Glutamatergic neuron (in vitro differentiated cells): ENCODE measurements around the gene TMEM40. TPM values are rescaled to one million over a fixed set of nuclear protein-coding genes. Genes with fewer than 3 reads are reported as not detected.

ENCODE experiments used
- DNase-seq: peaks from one replicate; pipeline ENCODE4 v3.0.0; 2022
- H3K27ac Mint-ChIP-seq: one replicate; pipeline ENCODE4 v1.8.0; 2020; ENCODE audit warnings: mild to moderate bottlenecking, mixed read lengths, inconsistent platforms; ENCODE audit not compliant: unreplicated experiment
- H3K27me3 Mint-ChIP-seq: one replicate; pipeline ENCODE4 v1.8.0; 2020; ENCODE audit warnings: mild to moderate bottlenecking, moderate library complexity, mixed read lengths, inconsistent platforms; ENCODE audit not compliant: unreplicated experiment
- H3K36me3 Mint-ChIP-seq: one replicate; pipeline ENCODE4 v1.8.0; 2020; ENCODE audit warnings: mild to moderate bottlenecking, mixed read lengths, inconsistent platforms; ENCODE audit not compliant: unreplicated experiment
- H3K4me1 Mint-ChIP-seq: one replicate; pipeline ENCODE4 v1.8.0; 2020; ENCODE audit warnings: mild to moderate bottlenecking, low read depth, mixed read lengths, inconsistent platforms; ENCODE audit not compliant: unreplicated experiment
- H3K4me3 Mint-ChIP-seq: one replicate; pipeline ENCODE4 v1.8.0; 2020; ENCODE audit warnings: mild to moderate bottlenecking, mixed read lengths, inconsistent platforms; ENCODE audit not compliant: unreplicated experiment
- H3K9me3 Mint-ChIP-seq: one replicate; pipeline ENCODE4 v1.8.0; 2020; ENCODE audit warnings: mild to moderate bottlenecking, moderate library complexity, mixed read lengths, inconsistent platforms; ENCODE audit not compliant: unreplicated experiment
- total RNA-seq: library from RNA; stranded (reverse); fragmentation: NEBNext Ultra II Directional; extraction: Animal tissue kit (Norgen Biotek cat#: 25700); gene quantifications from one replicate; pipeline ENCODE4 v1.2.1, GENCODE V29; 2021; ENCODE audit not compliant: unreplicated experiment
- TF ChIP-seq, protein P1 (sequence below): fragments of 200-600 bp; sonication (generic); IDR thresholded peaks from one replicate; pipeline ENCODE4 v1.5.0; 2021; ENCODE audit not compliant: partially characterized antibody, unreplicated experiment

The TMEM40 gene
- total RNA-seq, 1 donor from 2014 or later, result not detected

DNA sequence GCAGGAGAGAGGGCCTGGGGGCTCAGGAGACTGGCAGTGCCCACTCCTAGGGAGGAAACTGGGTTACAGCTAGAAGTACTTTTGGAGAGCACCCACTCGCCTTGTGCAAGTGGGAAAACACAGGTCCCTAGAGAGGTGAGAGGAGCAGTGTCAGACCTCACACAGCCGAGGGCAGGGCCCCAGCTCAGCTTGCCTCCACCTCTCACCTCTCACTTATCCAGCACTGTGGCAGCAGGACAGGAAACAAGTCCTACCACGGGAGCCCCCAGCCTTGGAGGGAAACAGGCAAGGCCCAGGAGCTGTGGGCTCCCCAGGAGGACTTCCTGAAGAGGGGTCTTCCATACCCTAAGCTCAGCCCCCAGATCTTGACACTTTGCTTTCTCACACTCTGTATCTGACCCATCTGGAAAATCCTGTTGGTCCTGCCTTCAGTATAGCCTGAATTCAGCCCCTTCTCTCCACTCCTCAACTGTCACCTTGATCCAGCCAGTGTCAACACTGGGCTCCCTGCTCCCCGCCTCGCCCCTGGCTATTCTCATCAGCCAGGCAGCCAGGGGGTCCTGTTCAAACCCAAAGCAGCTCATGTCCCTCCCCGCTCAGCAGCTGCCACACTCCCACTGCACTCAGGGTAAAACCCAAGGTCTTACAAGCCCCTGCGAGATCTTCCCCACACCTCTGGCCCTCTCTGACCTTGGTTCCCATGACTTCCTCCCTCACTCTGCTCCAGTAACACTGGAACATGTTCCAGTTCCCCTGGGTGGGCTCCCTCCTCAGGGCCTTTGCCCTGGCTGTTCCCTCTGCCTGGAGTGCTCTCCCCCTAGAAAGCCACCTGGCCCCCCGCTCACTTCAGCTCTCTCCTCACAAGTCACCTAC lies 870 bp upstream of the TMEM40 start:
- no peaks in the 10 kb centered on the region for H3K9me3 Mint-ChIP-seq
- TF ChIP-seq, protein P1, sequence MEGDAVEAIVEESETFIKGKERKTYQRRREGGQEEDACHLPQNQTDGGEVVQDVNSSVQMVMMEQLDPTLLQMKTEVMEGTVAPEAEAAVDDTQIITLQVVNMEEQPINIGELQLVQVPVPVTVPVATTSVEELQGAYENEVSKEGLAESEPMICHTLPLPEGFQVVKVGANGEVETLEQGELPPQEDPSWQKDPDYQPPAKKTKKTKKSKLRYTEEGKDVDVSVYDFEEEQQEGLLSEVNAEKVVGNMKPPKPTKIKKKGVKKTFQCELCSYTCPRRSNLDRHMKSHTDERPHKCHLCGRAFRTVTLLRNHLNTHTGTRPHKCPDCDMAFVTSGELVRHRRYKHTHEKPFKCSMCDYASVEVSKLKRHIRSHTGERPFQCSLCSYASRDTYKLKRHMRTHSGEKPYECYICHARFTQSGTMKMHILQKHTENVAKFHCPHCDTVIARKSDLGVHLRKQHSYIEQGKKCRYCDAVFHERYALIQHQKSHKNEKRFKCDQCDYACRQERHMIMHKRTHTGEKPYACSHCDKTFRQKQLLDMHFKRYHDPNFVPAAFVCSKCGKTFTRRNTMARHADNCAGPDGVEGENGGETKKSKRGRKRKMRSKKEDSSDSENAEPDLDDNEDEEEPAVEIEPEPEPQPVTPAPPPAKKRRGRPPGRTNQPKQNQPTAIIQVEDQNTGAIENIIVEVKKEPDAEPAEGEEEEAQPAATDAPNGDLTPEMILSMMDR, result no peak
- no peak overlapping the region for H3K27ac Mint-ChIP-seq
- H3K36me3 Mint-ChIP-seq, result no peaks in the 10 kb centered on the region
- no peak for DNase-seq
- H3K27me3 Mint-ChIP-seq, result peaks cover 7% of the 10 kb centered on the region
- H3K4me3 Mint-ChIP-seq, result no peak overlapping the region
- peaks cover 9% of the 10 kb centered on the region for H3K4me1 Mint-ChIP-seq

DNA sequence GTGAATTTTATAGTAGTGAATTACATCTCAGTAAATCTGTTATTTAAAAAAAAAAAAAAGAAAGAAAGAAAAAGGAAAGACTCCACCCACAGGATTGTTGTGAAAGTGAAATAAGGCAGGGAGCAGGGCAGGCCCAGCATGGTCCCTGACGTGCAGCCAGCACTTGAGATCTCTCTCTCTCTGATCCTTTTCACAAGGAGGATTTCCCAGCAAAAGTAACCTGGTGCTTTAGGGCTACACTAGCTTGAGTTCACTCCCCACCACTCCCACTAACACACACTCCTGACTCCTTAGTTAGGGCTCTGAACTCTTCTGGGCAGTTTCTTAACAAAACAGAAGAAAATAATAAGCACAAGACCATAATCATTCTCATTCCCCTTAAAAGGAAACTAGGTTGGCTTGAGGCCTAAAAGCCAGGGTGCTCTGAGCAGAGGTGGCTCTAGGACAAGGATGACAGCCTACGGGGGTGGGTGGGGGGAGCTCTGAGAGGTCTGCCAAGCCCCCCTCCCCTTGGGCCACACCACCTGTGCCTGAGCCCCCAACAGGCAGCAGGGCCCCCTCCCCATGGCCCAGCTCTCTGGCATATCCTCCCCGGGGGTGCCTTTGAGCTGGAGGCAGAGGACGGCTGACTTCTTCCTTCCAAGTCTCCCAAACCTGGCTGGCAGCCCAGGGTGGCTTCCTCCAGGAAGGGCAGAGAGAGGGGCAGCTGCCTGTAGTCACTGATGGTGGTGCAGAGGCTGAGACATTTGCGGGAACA lies 856 bp downstream of the TMEM40 start:
- Mint-ChIP-seq H3K9me3 (no peaks in the 10 kb centered on the region), H3K27me3 (peaks cover 7% of the 10 kb centered on the region), H3K4me1 (peaks cover 9% of the 10 kb centered on the region), H3K27ac (no peak overlapping the region), H3K36me3 (no peaks in the 10 kb centered on the region), H3K4me3 (no peak overlapping the region)
- TF ChIP-seq, protein P1, result no peak
- no peak for DNase-seq

DNA sequence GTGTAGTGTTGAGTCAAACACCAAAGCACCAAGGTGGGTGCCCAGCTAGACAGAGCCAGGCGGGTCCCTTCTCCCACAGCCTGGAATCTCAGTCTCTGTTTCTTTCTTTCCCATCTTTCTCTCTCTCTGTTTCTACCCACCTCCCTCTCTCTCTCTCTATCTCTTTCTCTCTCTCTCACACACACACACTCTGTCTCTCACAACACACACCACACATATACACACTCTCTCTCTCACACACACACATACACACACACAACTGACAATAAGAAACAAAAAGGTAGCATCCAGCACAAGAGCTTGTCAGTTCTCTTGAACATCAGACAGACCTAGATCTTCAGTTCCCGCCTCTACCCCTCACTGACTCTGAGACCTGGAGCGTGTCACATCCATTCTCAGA lies 2.4 kb downstream of the TMEM40 start:
- H3K4me1 Mint-ChIP-seq, result peaks cover 9% of the 10 kb centered on the region
- TF ChIP-seq, protein P1, result no peak
- no peak for DNase-seq
- H3K9me3 Mint-ChIP-seq, result no peaks in the 10 kb centered on the region
- no peak overlapping the region for H3K4me3 Mint-ChIP-seq
- no peaks in the 10 kb centered on the region for H3K36me3 Mint-ChIP-seq
- no peak overlapping the region for H3K27ac Mint-ChIP-seq
- peaks cover 5% of the 10 kb centered on the region for H3K27me3 Mint-ChIP-seq

DNA sequence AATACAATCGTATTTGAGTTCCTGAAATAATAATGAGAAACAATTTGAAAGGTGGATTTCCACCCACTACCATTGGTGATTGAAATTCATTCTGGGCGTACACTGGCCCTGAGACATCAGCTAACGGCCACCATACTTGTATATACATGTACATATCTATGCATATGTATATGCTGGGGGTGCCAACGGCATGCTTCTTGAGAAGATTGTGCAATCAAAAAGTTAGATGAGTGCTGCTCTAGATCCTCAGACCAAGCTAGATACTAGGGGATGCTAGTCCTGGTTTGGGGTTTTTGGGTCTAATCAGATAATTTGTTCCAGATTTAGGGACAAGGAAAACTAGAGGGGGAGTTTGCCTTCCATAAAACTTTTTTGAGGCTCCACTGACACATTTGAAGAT lies 2.9 kb downstream of the TMEM40 start:
- no peak for DNase-seq
- Mint-ChIP-seq H3K4me1 (peaks cover 9% of the 10 kb centered on the region), H3K36me3 (no peaks in the 10 kb centered on the region), H3K4me3 (no peak overlapping the region), H3K9me3 (no peaks in the 10 kb centered on the region), H3K27ac (no peak overlapping the region), H3K27me3 (peaks cover 5% of the 10 kb centered on the region)
- TF ChIP-seq, protein P1, result no peak

DNA sequence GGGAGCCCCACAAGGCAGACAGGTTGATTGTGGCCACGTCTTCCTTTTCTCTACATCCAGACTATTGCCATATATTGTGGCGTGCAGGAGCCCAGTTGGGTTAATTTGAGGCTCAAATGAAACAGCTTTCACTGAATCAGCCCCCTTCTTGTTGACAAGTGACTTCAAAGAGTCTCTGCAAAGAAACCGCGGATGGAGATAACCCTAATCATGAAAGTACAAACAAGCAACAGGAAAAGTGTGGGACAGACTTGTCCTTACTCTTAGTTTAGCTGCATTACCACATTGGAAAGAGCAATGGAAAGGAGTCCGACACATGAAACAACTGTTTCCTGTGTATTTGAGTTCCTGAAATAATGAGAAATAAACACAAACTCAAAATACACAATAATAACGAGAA lies 3.3 kb downstream of the TMEM40 start:
- Mint-ChIP-seq H3K4me1 (peaks cover 9% of the 10 kb centered on the region), H3K4me3 (no peak overlapping the region), H3K27me3 (peaks cover 6% of the 10 kb centered on the region), H3K27ac (no peak overlapping the region), H3K9me3 (no peaks in the 10 kb centered on the region), H3K36me3 (no peaks in the 10 kb centered on the region)
- no peak for DNase-seq
- TF ChIP-seq, protein P1, result no peak
